GM18870 (cell line): ENCODE measurements around the gene AKT3.
"Not testable (repeated sequence)": the region's sequence is repeated elsewhere in the genome, so short reads cannot be mapped to it uniquely, and the experiment has no call there.

Experiments used
- ATAC-seq: cut with Tn5 transposase; IDR thresholded peaks from one replicate; pipeline ENCODE4 v1.9.1; 2021; ENCODE audit warnings: moderate library complexity; ENCODE audit not compliant: unreplicated experiment

AKT3 gene

DNA sequence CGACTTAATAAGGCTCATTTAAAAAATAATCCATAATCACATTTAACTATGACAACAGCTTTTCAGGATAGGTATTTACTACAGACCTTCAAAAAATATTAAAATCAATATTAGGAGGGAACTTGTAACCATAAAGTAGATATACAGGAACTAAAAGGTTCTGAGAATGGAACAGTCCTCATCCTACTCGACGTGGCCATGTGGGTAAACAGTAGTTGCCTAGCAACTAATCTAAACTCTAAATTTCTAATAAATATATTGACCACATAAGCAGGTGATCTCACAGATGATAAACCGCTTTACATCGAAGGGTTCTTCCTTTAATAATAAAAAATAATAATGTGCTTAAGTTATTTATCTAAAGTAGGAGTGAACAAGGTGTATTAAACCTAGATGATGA lies 7.9 kb downstream of the AKT3 start:
- no peak for ATAC-seq

DNA sequence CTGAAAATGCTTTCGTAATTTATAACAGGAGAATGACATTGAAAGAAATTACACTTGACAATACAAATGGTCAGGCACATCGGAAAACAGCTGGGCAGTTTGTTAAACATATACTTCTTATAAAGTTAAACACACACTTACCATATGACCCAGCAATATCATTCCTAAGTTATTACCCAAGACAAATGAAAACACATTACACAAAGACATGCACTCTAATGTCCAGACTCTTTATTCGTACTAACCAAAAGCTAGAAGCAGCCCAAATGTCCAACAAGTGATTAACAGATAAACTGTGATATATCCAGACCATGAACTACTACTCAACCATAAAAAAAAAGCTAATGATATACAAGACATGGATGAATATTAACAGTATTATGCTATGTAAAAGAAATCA lies 8.5 kb downstream of the AKT3 start:
- ATAC-seq, result no peak

DNA sequence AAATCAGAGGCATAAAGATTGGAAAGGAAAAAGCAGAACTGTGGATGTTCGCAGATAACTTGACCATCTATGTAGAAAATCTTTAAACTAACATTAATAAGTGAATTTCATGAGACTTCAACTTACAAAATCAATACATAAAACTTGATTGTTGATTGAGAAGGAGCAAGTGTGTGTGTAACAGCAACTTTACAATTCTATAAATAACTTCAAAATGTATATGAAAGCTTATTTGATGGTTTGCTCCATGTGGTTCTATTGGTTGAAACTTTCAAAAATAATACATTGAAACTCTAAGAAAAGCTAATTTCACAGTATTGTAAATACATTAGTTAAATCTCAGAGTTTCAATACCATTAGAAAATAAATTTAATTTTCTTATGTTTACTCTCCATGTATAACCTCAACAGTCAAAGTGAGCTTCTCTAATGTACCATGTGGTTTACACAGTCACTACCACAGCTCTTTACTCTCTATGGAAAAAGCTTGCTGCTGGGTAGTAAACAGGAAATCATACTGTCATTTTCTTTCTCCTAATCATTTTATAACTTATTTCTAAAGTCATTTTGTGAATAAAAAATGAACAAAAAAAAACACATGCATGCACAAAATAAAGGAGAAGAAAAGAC lies 12.0 kb downstream of the AKT3 start:
- no peak for ATAC-seq

DNA sequence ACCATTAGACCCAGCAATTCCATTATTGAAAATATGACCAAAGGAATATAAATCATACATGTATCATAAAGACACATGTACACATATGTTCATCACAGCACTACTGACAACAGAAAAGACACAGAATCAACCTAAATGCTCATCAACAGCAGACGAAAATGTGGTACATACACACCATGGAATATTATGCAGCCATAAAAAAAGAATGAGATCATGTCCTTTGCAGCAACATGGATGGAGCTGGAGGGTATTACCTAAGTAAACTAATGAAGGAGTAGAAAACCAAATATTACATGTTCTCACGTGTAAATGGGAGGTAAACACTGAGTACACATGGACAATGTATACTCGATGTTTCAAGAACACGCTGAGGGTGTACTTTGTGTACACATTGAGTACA lies 15.9 kb downstream of the AKT3 start:
- no peak for ATAC-seq

DNA sequence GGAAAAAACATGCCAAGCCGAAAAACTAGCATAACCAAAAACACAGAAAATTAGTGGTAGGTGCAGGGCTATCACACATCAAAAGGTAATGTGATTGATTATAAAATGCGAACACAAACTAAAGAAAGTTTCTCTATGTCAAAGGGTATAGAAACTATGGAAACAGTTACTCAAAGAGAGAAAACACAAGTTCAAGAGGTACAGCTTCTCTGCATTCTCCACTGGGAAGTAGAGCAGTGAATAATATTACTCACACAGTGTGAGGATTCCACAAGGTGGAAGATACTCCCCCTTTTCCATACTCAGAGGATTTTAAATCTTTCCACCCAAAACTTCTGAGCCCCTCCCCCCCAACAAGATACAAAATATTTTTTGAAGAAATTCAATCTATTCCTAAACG lies 18.6 kb downstream of the AKT3 start:
- ATAC-seq, result no peak

DNA sequence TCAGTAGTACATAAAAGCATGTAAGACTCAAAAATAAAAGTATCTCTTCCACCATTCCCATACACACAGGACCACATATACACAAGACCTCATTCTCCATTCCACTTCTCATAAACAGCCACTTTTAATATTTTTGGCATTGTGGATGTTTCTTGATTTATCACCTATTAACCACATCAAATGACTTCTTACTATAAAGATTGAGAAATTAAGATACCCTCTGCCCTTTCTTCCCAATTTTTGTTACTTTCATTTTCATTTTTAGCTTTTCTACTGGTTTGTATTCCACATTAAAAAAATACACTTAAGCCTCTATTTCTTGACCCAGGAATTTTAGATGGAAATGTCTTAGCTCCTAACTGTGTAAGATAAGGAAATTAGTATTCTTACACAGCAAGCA lies 22.8 kb downstream of the AKT3 start:
- ATAC-seq, result no peak

DNA sequence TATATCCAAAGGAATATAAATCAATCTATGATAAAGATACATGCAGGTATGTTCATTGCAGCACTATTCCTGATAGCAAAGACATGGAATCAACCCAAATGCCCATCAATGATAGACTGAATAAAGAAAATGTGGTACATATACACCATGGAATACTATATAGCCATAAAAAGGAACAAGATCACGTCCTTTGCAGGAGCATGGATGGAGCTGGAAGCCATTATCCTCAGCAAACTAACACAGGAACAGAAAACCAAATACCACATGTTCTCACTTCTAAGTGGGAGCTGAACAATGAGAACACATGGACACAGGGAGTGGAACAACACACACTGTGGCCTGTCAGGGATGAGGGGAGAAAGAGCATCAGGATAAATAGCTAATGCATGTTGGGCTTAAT lies 25.1 kb downstream of the AKT3 start:
- not testable (repeated sequence) for ATAC-seq

DNA sequence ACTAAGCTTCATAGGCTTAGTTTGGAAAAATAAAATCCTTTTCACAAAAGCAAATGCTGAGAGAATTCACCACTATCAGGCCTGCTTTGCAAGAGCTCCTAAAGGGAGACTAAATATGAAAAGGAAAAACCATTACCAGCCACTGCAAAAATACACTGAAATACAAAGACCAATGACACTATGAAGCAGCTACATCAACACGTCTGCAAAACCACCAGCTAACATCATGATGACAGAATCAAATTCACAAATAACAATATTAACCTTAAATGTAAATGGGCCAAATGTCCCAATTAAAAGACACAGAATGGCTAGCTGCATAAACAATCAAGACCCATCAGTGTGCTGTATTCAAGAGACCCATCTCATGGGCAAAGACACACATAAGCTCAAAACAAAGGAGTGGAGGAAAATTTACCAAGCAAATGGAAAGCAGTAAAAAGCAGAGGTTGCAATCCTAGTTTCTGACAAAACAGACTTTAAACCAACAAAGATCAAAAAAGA lies 28.8 kb downstream of the AKT3 start:
- ATAC-seq, result no peak

DNA sequence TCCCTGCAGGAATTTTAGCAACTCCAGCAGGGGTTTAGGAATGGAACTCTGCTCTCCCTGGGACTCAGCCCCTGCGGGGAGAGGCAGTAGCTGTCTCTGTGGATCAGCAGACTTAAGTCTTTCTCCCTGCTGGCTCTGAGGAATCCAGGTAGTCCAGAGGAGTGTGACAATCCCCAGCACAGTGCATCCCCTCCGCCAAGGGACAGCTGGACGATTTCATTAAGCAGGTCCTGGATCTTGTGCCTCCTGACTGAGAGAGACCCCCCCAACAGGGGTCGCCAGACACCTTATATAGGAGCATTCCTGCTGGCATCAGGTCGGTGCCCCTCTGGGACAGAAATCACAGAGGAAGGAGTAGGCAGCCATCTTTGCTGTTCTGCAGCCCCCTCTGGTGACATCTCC lies 30.6 kb downstream of the AKT3 start:
- ATAC-seq, result no peak

DNA sequence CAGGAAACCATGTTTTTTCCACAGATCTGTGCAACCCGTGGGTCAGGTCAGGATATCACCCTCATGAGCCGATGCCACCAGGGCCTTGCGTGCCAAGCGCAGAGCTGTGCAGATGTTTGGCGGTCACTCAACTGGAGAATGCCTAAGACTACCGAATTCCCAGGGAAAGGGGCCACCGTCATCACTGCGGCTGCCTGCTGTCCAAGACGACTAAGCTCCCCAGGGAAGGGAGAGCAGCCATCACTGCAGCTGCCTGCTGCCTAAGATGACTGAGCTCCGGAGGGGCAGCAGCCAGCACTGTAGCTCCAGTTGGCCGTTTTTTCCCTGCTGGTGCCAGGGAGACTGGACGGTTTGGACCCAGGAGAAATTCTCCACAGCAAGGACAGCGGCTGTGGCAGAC lies 31.1 kb downstream of the AKT3 start:
- ATAC-seq, result no peak

DNA sequence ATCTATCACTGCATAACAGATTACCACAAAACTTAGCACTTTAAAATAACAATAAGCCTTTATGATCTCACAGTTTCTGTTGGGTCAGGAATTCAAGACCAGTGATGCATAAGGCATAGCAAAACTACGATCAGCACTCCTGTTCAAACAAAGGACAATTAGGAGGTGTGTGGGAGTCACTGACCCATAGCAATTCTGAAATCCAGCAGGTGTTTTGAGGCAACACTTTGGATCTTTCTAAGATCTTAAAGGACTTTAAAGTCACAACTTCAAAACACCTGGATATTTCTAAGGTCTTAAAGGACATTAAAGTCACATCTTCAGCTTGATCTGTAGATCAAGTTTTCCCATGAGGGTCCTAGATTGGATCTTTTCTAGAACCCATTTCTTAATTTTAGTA lies 35.3 kb downstream of the AKT3 start:
- ATAC-seq, result no peak

DNA sequence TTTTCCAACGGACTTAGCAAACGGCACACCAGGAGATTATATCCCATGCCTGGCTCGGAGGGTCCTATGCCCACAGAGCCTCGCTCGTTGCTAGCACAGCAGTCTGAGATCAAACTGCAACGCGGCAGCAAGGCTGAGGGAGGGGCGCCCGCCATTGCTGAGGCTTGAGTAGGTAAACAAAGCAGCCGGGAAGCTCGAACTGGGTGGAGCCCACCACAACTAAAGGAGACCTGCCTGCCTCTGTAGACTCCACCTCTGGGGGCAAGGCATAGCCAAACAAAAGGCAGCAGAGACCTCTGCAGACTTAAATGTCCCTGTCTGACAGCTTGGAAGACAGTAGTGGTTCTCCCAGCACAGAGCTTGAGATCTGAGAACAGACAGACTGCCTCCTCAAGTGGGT lies 42.7 kb downstream of the AKT3 start:
- ATAC-seq, result not testable (repeated sequence)

DNA sequence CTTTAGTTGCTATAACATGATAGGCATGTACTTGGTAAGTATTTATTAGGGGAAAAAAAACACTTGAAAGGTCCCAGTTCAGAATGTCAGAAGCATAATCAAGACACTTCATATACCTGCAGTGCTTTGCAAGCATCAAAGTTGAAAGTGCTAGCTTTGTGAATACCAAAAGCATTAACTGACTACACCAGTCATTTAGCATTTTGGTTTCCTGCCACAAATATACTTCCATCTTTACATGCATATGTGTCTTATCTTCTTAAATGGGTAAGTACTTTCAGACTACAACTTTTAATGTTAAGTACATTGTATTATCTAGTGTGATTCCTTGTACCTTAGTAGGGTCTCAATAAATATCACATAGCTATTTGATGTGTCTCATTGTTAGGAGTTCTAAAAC lies 43.7 kb downstream of the AKT3 start:
- ATAC-seq, result no peak

DNA sequence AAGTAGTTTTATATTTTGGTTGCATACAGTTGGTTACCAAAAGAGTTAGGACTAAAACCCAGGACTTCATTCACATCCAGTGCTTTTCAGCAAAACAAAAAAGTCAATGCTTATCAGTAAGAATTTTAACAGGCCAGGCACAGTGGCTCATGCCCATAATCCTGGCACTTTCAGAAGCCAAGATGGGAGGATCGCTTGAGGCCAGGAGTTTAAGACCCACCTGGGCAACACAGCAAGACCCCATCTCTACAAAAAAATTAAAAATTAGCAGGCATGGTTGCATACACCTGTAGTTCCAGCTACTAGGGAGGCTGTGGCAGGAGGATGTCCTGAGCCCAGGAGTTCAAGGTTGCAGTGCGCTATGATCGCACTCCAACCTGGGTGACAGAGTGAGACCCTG lies 47.3 kb downstream of the AKT3 start:
- no peak for ATAC-seq

DNA sequence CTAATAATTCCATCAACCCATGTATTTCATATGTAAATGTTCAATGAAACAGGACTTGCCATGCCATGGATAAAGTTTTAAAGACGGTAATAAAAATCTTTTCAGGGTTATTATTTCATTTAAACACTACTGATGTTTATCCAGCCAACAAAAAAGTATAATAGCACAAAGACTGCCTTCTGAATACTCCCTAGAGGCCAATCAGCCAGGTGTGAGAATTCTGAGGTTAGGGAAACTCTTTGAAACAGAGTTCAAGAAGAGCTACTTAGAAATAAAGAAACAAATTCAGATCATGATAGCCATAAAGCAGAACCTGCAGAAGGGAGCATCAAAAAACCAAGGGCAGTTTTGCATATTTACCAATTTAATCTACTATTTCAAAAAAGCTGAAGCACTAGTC lies 48.7 kb downstream of the AKT3 start:
- ATAC-seq, result no peak

DNA sequence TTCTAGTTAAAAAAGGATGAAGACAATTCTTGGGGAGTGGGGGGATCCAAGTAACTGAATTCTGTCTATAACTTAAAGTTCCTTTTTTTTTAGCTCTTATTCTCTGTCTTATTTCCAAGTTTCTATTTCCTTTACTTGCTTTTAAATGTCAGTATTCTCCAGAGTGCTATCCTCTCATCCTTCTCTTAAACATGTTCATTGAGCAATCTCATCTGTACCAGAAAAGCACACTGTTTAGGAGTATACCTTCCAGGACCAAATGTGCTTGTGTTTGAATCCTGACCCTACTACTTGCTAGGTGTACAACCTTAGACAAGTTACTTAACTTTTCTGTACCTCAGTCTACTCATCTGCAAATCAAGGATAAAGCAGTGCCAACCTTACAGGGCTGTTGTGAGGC lies 50.1 kb downstream of the AKT3 start:
- no peak for ATAC-seq

DNA sequence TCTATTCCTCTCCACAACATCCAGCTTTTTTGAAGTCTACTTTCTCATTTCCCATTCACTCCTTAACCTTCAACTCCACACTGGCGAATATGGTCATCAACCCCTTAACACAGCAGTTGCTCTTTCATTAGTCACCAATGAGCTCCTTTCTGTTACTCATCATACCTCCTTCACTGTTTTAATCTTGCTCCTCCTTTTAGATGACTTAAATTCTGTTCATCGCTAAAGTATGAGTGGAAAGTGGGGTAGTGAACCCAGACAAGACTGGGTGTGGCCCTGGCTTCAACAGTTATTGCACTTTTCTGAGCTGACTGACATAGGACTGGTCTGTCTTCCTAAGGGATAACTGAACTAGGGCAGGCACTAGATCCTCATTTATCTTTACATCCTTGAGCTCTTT lies 51.3 kb downstream of the AKT3 start:
- ATAC-seq, result no peak

DNA sequence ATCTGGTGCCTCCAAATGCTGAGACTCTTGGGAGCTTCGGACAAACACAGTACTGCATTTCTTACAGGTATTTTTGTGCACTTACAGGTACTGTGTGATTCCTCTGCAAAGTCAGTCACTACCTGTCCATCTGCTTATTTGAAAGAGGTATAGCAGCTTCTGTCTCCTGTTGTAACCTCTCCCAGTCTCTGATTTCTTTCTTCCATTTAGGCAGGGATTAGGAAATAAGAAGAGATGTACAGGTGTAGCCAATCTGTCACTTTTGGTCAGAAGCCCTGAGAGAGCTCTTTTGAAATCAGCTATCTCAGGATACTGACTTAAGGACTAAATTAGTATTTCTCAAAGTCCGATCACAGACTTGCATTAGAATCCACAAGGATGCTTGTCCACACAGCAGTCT lies 54.0 kb downstream of the AKT3 start:
- ATAC-seq, result no peak

DNA sequence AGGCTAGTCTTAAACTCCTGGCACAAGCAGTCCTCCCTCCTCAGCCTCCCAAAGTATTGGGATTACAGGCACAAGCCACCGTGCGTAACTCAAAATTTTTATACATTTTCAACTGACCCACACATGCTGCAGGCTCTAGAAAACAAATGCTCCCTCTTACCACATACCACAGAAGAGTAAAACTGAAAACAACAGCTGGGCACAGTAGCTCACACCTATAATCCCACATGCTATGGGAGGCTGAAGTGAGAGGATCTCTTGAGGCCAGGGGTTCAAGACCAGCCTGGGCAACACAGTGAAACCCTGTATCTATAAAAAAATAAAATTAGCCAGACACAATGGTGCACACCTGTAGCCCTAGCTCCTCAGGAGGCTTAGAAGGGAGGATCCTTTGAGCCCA lies 56.7 kb downstream of the AKT3 start:
- no peak for ATAC-seq

DNA sequence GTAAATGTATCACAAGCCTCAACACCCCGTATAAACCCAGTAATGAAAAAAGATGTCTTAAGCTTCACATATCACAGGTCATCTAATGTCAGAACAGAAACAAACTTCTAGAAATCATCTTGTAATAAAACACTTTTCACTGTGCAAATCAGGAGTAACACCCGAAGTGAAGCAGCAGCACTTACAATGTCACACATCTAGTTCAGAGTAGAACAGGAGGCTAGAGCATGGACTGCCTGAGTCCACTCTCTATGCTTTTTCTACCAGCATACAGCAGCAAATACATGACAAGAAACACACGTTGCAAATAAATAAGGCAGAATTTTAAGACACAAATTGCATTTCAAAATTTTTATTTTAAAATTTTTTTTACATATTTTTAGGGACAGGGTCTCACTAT lies 57.2 kb downstream of the AKT3 start:
- no peak for ATAC-seq

DNA sequence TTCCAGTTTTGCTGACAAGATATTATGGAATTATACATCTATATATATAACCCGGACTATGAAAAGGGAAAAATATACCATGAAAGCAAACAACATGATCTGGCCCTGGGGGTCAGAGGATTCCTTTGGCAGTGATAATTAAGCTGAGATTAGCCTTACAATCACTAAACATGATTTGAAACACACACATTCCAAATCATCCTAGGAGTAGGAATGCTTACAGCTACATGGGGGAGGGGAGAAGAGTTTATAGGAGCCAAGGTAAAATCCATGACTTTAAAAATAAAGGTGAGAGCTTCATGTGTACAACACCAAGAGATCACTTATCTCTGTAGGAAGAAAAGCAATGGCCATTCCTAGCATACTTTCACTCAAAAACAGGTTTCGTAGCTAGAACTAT lies 57.6 kb downstream of the AKT3 start:
- no peak for ATAC-seq

DNA sequence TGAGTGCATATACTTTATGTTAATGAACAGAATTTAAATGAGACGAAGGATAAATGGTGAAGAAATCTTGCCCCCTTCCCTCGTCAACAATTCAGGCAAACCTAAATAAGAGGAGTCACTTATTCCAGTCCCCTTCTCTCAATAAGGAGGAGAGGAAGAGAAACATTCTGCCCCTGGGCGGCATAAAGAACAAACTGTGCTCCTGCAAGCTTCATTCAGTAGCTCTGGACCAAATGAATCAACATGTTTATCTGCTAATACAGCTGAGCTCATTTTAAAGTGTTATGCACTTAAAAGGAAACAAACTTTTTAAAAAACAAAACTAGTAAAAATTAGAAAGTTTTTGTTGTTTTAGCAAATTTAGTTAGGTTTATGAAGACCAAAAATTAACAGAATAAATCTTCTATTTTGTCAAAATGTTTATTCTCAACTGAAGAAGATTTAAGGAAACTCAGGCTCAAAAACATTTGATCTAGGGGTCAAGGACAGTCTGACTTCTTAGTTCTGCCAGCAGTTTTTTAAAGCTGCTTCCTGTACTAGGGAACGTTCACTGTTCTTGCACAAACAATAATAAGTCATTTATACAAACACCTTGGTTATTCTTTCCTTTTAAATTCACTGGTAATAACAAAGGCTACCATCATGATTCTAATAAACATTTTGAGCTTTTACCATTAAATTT lies 58.3 kb downstream of the AKT3 start:
- no peak for ATAC-seq

DNA sequence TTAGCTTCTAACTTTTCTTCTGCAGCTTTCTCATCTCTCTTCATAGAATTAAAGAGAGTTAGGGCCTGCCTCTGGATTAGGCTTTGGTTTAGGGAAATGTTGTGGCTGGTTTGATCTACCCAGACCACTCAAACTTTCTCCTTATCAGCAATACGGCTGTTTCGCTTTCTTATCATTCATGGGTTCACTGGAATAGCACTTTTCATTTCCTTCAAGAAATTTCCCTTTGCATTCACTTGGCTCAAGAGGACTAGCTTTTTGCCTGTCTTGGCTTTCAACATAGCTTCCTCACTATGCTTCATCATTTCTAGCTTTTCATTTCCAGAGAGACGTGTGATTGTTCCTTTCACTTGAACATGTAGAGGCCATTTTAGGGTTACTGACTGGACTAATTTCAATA lies 59.6 kb downstream of the AKT3 start:
- ATAC-seq, result no peak
